Adipose tissue (tissue), 3 donors: ENCODE data around the gene PDE7B. TPM values are rescaled to one million over a fixed set of nuclear protein-coding genes. Genes with fewer than 3 reads are reported as not detected.

Experiments
- H3K27ac ChIP-seq: one replicate; pipeline ENCODE4 v1.5.1; 2013; ENCODE audit warnings: low read depth, low read length
- WGBS, 3 donors: extraction: QIAGEN DNeasy Blood & Tissue Kit; methylation state at CpG; one replicate each; pipeline ENCODE4 v1.1.7; 2013; 5-methylcytosine and 5-hydroxymethylcytosine counted together
- polyA plus RNA-seq, 3 donors: library from polyadenylated mRNA; stranded (reverse); fragments of 200-250 nt; gene quantifications; one replicate each; pipeline ENCODE4 v1.2.3, GENCODE V29; 2013
- donor health status: healthy with polysubstance abuse.
- donor health status: Bipolar disorder and iron deficiency.
- donor health status: healthy.

The PDE7B gene
- polyA plus RNA-seq, 3 donors: 0.38 to 2.6 (median 1.9) TPM

DNA sequence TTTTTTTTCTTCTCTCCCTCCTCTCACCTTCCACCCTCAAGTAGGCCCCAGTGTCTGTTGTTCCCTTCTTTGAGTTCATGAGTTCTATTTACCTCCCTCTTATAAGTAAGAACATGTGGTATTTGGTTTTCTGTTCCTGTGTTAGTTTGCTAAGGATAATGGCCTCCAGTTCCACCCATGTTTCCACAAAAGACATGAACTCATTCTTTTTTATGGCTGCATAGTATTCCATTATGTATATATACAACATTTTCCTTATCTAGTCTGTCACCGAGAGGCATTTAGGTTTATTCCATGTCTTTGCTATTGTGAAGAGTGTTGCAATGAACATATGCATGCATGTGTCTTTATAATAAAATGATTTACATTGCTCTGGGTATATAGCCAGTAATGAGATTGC, 147.9 kb downstream of the PDE7B start:
- H3K27ac ChIP-seq: no peak overlapping the region
- WGBS, 3 donors: 95 to 97% (median 96%) methylated on average over 1 of the region's 1 CpG

DNA sequence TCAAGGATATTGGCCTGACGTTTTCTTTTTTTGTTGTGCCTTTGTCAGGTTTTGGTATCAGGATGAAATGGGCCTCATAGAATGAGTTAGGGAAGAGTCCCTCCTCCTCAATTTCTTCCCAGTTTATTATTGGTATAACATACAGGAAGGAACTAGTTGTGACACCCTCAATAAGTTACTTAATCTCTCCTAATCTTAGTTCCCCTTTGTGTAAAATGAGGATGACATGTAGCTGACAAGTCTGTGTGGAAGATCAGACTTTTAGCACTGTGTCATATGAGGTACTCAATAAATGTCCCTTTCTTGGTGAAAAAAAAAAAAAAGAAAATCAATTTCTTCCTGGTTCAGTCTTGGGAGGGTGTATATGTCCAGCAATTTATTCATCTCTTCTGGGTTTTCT, 155.8 kb downstream of the PDE7B start:
- 55 to 61% (median 58%) methylated on average over 1 of the region's 1 CpG for WGBS, 3 donors
- no peak overlapping the region for H3K27ac ChIP-seq

DNA sequence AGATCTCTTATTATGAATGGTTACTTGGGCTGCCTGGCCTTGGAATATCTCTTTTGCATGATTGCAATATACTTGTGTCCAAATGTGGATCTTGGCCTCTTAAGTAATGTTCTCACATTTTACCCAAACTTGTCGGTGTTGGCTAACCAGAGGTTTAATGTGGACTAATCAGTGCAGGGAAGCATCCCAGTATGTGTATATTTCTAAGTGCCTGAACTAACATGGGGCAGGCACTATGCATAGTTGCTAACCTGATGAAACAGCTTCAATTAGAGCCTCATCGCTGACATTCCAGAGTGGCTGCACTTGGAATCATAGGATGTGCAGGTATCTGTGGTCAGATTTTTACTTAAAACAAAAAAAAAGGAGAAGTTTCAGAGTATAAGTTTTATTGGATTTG, 160.0 kb downstream of the PDE7B start:
- no peak overlapping the region for H3K27ac ChIP-seq
- WGBS, 3 donors: 69 to 90% (median 73%) methylated on average over 2 of the region's 2 CpGs

DNA sequence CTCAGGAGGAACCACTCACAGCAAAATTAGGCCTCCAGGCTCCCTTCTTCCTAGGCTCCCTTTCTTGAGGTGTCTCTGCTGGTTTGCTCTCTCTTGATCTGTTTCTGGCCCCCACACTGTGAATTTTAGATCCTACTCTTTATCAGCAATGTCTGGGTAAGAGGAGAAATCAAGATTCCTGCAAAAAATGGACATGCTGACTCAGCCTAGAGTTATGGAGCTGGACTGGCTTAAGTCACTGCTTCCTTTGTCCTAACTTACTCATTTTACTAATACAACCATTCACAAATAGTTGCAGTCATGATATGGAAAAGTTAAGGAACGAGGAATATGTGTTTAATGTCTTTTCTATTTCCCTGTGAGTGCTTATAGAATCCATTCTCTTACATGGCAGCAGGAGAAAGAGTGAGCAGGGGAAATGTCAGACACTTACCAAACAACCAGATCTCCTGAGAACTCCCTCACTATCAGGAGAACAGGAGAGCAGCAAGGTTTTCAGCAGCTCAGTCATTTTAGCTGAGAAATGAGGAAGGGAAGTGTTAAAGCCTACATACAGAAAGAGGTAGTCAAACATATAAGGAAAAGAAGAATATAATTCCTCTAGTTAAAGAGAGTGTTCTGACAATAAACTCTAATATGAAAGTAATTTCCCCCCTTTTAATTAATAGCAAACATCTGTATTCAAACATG, 160.8 kb downstream of the PDE7B start:
- no peak overlapping the region for H3K27ac ChIP-seq
- WGBS, 3 donors: 74 to 93% (median 78%) methylated on average over 1 of the region's 1 CpG

DNA sequence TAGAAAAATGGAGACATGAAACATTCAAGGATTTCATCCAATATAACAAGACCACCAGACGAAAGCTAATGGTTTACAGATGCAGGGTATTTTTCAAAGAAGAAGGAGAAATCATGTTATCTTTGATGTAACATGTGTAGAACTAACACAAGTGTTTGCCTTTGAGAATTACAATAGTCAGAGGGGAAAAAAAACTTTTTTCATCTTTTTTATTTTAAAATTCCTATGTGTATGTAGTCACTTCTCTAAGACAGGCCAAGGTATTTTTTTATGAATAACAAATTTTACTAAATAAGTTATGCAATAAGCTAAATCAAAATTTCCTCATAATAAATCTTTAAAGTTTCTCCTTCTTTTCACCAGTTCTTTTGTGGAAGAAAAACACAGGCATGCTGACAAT, 161.4 kb downstream of the PDE7B start:
- H3K27ac ChIP-seq: no peak overlapping the region
- 66 to 78% (median 77%) methylated on average over 1 of the region's 1 CpG for WGBS, 3 donors

DNA sequence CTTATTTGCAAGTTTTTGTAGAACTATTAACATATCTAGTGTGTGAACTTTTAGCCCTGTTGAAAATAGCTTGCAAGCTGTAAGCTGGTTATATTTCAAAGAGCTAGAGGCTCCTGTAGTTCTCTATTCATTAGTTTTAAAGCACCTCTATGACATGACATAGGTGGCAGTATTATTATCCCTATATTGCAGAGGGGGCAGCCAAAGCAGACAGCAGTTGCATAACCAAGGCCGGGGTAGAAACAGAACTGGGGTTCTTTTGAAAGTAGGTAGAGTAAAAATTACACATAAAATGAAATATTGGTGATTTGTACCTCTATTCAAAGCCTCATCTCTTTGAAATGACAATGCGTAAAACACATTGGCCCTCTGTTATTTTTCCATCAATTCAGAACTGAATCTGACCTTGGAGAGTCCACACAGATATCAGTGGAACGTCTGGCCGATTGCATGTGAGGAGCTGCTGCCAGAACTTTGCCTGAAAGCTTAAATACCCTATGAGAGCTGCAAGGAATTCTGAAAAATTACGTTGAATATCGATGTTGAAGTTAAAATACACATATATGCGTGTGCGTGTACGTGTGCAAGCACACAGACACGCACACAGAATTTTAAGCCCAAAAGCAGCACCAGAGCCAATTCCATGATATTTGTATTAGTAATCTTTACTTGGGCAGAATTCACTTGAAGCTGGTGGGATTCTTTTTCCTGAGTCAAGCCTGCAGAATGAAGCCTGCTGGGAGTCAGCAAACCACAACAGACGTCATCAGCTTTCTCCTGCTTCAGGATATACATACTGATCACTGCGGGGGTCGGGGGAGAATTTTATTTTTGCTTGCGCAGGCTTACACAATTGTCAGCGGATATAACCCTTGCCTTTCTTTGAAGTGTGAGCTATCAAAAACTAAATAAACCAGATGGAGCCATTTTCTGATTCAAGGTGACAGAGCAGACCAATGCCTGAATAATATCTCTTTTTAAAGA, 163.2 kb downstream of the PDE7B start:
- WGBS, 3 donors: 54 to 69% (median 64%) methylated on average over 15 of the region's 15 CpGs
- no peak overlapping the region for H3K27ac ChIP-seq

DNA sequence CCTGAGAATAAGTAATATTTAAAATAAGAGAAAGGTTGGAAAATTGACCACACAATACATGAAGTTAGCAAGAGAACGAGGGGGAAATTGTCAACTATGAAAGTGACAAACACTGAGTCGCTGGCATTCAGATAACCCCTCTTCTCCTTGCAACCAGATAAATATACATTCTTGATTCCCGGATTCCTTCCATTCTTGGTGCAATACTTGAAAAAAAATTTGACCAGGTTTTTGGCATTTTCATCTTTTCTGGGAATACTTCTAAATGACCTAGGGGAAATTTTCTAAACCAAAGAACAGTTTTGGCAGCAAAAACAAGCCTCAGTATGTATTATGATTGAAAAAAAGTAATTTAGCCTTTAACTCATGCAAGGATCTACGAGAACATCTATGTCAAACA, 164.0 kb downstream of the PDE7B start:
- no peak overlapping the region for H3K27ac ChIP-seq
- WGBS, 3 donors: 74 to 75% (median 74%) methylated on average over 4 of the region's 4 CpGs

DNA sequence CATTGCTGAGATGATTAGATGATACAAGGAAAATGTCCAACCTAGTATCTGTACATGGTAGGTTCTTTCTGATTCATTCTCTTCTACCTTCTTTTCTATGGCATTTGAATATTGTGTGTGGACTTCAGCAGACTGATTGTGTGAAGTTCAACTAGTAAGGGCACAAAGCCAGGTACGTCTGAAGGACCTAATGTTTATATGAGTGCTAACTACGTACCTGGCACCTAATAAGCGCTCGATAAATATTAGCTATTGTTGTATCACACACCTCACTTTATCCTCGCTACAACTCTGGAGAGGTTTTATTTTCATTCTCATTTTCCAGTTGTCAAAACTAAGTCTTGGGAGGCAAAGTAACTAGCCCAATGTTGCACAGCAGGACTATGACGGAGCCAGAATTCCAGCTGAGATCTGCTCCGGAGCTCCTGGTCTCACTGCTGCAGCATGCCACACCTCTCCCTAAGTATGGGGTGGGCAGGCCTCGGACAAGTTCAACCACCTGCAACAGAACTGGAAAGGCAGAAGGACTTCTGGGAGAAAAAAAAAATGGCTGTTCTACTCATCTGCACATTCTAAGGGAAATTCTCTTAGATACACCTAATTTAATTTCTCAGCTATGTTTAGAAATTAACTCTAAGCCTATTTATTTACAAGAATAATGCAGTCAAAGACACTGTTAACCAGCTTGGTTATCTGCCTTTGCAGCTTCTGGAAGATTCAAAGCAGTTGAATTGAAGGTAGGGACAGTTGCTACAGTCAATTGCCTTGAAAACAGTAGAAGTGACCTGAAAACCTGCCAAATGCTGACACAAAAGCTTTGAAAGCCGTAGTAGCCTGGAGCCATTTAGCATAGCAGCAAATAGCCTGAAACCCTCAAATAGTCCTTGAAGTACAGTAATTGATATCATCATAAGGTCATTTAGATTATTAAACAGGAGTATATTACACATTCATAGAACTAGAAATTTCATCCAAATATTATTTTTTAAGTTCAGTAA, 165.0 kb downstream of the PDE7B start:
- no peak overlapping the region for H3K27ac ChIP-seq
- WGBS, 3 donors: 78 to 90% (median 83%) methylated on average over 9 of the region's 9 CpGs

DNA sequence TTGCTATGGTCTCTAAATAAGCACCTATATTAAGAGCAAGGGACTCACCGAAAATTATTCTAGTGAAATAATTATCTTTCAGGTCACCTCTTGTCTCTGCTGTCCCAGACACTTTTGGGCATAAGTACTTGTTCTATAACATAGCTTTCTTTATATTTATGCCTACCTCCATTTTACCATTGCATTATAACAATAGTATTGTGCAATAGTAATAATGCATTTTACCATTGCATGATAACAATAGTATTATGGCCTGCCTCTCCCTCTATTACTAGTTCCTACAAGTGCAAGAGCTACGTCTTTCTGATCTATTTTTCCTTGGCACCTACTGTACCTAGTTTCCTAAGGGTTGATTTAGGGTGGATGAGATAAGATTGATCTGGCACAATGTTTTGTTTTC, 169.2 kb downstream of the PDE7B start:
- WGBS, 3 donors: 59 to 88% (median 87%) methylated on average over 2 of the region's 2 CpGs
- H3K27ac ChIP-seq: no peak overlapping the region

DNA sequence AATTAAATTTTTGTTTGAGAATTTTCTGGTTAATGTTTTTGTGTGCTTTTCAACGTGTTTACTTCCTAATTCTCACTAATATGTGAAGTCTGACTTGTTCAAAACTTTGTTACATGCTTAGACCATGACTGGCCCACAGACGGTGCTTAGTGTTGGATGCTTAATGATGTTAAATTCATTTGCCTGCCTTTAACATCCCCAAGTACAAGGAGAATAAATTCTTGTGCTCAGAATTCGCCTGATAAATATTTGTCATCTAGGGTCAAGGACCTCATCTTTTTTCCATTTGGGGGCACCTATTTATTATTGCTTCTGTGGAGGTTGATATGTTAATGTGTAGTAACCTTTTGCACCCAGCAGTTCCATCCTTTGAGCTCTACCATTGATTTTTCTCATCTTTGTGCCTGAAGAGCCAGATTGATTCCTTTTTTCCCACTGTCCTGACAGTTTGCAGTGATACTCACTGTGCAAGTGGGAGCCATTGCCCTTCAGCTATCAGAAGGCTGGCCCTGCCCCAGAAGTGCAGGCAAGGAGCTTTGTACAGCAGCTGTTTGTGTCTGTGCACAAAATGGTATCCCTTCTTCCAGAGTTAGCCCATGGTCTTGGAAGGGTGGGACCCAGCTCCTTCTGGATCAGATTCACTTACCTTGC, 170.8 kb downstream of the PDE7B start:
- WGBS, 3 donors: 65 to 84% (median 80%) methylated on average over 3 of the region's 3 CpGs
- no peak overlapping the region for H3K27ac ChIP-seq

DNA sequence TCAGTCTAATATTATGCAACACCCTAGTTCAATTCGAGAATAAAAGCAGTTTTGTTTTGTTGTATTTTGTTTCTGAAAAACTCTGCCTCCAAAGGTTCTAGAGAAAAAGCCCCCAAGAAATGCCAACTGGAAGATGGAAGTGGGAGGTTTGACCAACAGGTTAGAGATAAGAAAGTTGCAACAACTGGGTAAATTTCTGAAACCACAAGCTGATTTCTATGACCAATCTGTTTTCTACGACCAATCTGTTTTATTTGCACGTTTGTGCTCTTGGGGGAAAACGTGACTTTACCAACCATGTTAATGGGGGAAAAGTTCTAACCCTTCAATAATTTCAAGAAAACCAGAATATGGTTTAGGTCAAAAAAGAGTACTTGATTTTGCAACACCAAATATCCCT, 173.2 kb downstream of the PDE7B start:
- no peak overlapping the region for H3K27ac ChIP-seq
- WGBS, 3 donors: 68 to 85% (median 77%) methylated on average over 4 of the region's 4 CpGs

DNA sequence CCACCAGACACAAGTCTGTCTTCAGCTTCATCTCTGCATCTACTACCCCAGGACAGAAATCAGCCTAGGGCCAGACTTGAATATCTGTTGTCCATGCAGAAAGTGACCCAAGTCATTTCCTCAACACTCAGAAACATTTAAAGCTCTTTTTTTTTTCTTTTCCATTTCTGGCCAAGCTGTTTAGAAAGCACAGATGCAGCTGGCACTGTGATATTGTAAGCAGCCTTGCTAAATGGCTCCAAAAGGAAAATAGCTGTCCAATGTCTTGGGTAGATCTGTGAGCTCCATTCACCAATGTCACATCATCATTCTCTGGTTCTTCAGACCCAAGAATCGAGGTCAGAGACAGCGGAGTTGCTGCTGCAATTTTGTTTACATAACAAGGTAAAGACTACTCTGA, 174.2 kb downstream of the PDE7B start:
- WGBS, 3 donors: 53 to 89% (median 85%) methylated on average over 2 of the region's 2 CpGs
- no peak overlapping the region for H3K27ac ChIP-seq

DNA sequence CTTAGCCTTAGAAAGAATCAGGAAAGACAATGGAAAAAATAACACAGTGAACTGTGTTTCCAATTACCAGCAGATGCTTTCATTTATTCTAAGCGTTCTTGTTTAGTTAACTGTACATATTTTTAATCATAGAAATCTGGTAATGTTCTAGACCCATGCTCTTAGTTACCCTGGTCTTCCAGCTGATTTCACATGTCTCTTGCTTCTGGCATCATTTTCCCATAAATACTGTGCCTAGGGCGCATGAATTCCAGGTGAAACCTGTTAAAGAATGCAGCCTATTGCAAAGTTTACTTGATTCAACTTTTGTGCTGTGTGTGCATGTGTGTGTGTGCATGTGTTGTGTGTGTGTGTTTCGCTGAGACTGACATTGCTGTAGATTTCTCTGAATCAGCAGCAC, 178.6 kb downstream of the PDE7B start:
- no peak overlapping the region for H3K27ac ChIP-seq
- WGBS, 3 donors: 83 to 86% (median 85%) methylated on average over 3 of the region's 3 CpGs

DNA sequence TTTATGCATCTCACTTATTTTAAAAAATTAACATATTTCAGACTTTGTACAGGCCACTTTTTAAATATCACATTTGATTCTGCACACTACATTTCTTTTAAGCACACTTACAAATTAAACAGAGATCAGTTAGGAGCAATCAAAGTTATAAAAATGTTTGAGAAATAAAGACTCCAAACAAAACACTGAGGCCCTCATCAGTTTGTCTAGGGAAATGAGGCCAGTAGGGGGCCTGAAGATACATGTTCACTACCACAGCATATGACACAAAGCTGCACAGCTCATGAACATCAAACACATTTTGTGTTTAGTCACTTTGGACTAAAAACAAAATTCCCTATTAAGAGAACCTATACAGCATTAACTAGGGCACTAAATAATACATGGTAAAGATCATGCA, 180.5 kb downstream of the PDE7B start:
- H3K27ac ChIP-seq: no peak overlapping the region

DNA sequence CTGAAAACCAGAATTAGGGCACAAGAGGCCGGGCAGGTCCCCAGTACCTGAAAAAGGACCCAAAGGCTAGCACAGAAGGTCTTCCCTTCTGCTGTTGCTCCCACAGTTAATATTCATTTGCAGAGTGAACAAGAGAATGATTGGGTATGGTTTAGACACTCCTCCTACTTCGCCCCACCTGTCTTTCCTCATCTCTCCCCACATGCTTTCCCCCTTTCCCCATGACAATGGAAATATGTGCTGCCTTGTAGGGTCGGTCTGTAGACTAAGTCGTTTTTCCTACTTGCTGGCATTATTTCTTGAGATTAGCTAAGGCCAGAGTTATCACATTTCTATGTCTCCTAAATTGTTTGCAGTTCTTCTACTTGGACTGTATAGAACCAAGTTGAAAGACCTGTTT, 181.9 kb downstream of the PDE7B start:
- 67 to 88% (median 82%) methylated on average over 4 of the region's 4 CpGs for WGBS, 3 donors
- H3K27ac ChIP-seq: no peak overlapping the region

DNA sequence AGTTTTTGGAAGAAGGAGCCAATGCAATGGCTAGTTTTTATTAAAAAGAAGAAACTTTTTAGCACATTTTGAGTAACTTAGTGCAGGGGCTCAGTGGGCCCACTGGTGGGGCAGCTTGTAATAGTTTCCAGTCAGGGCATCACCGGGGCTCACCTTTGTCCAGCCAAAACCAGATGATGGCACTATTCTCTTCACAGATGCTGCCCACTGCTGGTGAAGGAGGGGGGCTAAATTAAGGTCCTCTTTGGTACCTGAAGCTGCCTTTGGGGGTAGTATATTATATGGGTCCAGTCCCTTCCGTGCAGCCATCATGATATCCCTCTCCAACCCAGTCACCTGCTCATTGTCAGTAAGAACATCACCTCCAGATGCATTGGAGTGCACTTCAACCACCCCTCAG, 182.9 kb downstream of the PDE7B start:
- H3K27ac ChIP-seq: no peak overlapping the region
- 78 to 96% (median 94%) methylated on average over 2 of the region's 2 CpGs for WGBS, 3 donors

DNA sequence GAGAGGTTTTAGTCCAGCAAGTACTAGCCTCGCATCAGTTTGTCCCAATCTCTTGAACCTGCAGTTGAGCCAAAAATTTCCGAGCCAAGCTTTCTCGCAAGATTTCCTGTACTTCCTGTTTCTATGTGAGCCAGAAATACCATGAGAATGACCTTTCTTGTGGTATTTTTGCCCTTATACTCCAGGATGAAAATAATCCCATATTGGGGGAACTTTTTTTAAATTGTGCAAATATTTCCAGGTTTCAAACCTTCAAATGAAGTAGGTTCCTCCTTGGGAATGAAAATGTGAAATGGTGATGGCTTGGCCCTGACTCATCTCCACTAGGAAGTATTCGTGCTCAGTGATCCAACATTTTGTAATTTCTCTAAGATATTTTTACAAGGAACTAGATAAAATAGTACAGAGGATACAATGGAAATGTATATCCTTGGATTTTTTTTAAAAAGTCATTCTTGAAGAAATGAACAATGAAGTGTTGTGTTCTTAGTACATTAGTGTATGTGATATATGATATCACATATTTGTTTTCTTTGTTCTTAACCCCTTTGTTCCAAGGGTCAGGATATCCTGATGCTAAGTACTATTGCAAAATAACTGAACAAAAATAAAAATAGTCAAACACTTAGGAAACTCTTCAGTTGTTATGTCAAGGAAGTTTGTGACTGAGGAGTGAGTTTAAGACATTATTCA, 184.0 kb downstream of the PDE7B start:
- no peak overlapping the region for H3K27ac ChIP-seq
- WGBS, 3 donors: 19 to 74% (median 19%) methylated on average over 4 of the region's 4 CpGs

DNA sequence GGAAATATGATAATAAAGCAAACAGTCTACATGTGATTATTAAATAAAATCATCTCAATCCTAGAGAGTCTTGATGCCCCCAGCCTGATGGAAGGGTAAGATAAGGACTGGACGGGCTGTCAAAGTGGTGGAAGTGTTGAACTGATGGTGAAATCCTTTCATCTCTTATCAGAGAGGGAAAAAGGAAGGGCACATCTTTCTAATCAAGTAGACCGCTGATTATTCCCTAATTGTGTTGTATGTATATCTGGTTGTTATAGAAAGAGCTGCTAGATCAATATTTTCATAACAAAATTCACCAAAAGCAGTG, 184.5 kb downstream of the PDE7B start:
- 56 to 67% (median 58%) methylated on average over 2 of the region's 2 CpGs for WGBS, 3 donors
- no peak overlapping the region for H3K27ac ChIP-seq
